Fibroblast of peridontal ligament (primary cell): ENCODE measurements around the gene RAB1A.
"Not testable (repeated sequence)": the region's sequence is repeated elsewhere in the genome, so short reads cannot be mapped to it uniquely, and the experiment has no call there.

Experiments used
- DNase-seq: peaks from one replicate; pipeline ENCODE4 v3.0.0-alpha.2; 2010; ENCODE audit errors: extremely low read depth

The RAB1A gene

GRCh38 chr2:65136253-65136652, 6.3 kb upstream of the RAB1A start:
- DNase-seq: no peak

GRCh38 chr2:65134158-65134557, 4.3 kb upstream of the RAB1A start:
- DNase-seq: no peak

GRCh38 chr2:65133626-65134025, 3.7 kb upstream of the RAB1A start:
- DNase-seq: no peak

GRCh38 chr2:65132930-65133329, 3.0 kb upstream of the RAB1A start:
- DNase-seq: not testable (repeated sequence)

- DNase-seq: peak; percentile 63
These were observed 814 bp upstream of the RAB1A start for GRCh38 chr2:65130664-65131175.

- no peak for DNase-seq
These were observed 550 bp downstream of the RAB1A start for GRCh38 chr2:65129286-65129825.

GRCh38 chr2:65128297-65129190, 1.4 kb downstream of the RAB1A start:
- DNase-seq: peak; percentile 79

- DNase-seq: not testable (repeated sequence)
These were observed 4.4 kb downstream of the RAB1A start for GRCh38 chr2:65125457-65125856.

- DNase-seq: no peak
These were observed 7.6 kb downstream of the RAB1A start for GRCh38 chr2:65122313-65122712.

- no peak for DNase-seq
These were observed 8.8 kb downstream of the RAB1A start for GRCh38 chr2:65120990-65121693.

GRCh38 chr2:65116645-65117044, 13.3 kb downstream of the RAB1A start:
- DNase-seq: no peak

GRCh38 chr2:65114921-65115320, 15.0 kb downstream of the RAB1A start:
- DNase-seq: no peak

GRCh38 chr2:65113816-65114215, 16.1 kb downstream of the RAB1A start:
- no peak for DNase-seq

- DNase-seq: no peak
These were observed 16.7 kb downstream of the RAB1A start for GRCh38 chr2:65113229-65113628.

- DNase-seq: no peak
These were observed 17.3 kb downstream of the RAB1A start for GRCh38 chr2:65112633-65113032.

GRCh38 chr2:65108780-65109179, 21.1 kb downstream of the RAB1A start:
- DNase-seq: no peak

- no peak for DNase-seq
These were observed 22.4 kb downstream of the RAB1A start for GRCh38 chr2:65107530-65107929.

- DNase-seq: no peak
These were observed 26.7 kb downstream of the RAB1A start for GRCh38 chr2:65103013-65103715.

GRCh38 chr2:65101071-65101470, 28.8 kb downstream of the RAB1A start:
- DNase-seq: no peak

- DNase-seq: no peak
These were observed 31.2 kb downstream of the RAB1A start for GRCh38 chr2:65098741-65099140.

- no peak for DNase-seq
These were observed 32.1 kb downstream of the RAB1A start for GRCh38 chr2:65097844-65098243.

- DNase-seq: no peak
These were observed 33.0 kb downstream of the RAB1A start for GRCh38 chr2:65096948-65097347.
